HG03442 (cell line): ENCODE measurements around the gene TTLL7.

ENCODE experiments used
- ATAC-seq: cut with Tn5 transposase; IDR thresholded peaks from one replicate; pipeline ENCODE4 v1.9.1; 2021; ENCODE audit warnings: mild to moderate bottlenecking, moderate library complexity; ENCODE audit not compliant: unreplicated experiment

TTLL7 gene

DNA sequence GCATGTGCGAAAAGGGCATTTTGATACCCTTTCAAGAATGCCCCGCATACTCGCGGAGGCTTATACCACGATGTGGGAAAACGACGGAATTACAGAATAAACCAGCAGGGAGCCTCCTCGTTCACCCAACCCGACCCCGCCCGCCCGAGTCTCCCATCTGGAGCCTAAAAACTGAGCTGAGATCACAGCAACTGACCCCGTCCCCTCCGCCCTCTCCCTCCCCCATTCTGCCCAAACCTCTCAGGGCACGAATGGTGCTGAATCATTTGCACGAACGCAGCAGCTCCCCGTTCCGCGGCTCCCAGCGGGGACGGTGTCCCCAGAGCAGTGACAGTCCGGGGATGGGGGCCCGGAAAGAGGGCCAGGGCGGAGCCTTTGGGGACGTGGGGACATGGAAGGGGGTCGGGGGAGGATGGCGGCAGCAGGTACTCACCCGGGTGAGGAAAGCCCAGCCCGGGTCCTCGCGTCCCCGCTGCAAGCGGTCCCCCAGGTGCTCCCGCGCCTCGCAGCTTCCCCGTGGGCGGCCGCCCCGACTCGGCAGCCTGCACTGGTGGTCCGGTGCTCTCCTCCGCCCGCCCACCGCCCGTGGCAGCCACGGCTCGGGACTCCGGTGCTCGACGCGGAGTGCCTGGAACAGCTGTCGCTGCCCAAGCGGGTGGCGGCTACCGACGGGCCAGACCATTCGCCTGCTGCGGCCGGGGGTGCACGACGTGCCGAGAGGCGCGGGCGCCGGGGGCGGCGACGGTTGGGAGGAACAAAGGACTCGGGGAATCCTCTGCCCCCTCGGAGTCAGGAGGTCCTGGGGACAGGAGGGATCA lies at the start of gene TTLL7:
TTLL7 (minus strand) TSS at position 635 of the 818 bp plus-strand sequence. CDS start 46,921 bp downstream, outside the sequence.
- ATAC-seq: peak; percentile 85

- ATAC-seq: no peak
Measured at GRCh38 chr1:84042461-84042860, 43.5 kb upstream of the TTLL7 start.

GRCh38 chr1:84037758-84038611 lies 39.1 kb upstream of the TTLL7 start:
- no peak for ATAC-seq

DNA sequence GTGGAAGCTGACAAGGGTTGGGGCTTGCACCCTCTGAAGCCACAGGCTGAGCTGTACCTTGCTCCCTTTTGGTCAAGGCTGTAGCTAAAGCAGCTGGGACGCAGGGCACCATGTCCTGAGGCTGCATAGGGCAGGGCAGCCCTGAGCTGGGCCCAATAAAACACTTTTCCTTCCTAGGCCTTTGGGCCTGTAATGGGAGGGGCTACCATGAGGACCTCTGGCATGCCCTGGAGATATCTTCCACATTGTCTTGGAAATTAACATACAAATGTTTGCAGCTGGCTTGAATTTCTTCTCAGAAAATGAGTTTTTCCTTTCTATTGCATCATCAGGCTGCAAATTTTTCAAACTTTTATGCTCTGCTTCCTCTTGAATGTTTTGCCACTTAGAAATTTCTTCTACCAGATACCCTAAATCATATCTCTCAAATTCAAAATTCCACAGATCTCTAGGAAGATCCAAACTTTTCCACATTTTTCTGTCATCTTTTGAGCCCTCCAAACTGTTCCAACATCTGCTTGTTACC lies 32.9 kb upstream of the TTLL7 start:
- no peak for ATAC-seq

GRCh38 chr1:84027368-84027767 lies 28.4 kb upstream of the TTLL7 start:
- ATAC-seq: no peak

DNA sequence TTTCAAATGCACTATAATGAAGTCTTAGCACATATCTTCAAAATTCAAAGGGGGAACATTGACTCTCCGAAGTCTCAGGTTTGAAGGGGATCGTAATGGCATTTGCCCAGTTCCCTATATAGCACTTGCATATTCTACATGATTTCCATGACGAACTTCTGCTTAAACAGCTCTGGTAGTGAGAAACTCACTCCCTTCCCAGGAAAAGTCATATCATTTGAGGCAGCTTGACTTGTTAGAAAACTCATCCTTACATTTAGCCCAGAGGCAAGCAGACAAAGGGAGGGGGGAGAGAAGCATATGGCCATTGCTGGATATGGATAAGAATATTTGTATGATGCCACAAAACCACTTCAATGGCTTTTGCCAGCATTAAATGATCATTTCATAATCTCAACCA lies 27.0 kb upstream of the TTLL7 start:
- ATAC-seq: no peak

GRCh38 chr1:84021822-84022221 lies 22.9 kb upstream of the TTLL7 start:
- ATAC-seq: no peak

- no peak for ATAC-seq
Measured at GRCh38 chr1:84020151-84020550, 21.2 kb upstream of the TTLL7 start.

GRCh38 chr1:84019217-84019616 lies 20.3 kb upstream of the TTLL7 start:
- no peak for ATAC-seq

- no peak for ATAC-seq
Measured at GRCh38 chr1:84013708-84014107, 14.8 kb upstream of the TTLL7 start.

- no peak for ATAC-seq
Measured at GRCh38 chr1:84012018-84012417, 13.1 kb upstream of the TTLL7 start.

DNA sequence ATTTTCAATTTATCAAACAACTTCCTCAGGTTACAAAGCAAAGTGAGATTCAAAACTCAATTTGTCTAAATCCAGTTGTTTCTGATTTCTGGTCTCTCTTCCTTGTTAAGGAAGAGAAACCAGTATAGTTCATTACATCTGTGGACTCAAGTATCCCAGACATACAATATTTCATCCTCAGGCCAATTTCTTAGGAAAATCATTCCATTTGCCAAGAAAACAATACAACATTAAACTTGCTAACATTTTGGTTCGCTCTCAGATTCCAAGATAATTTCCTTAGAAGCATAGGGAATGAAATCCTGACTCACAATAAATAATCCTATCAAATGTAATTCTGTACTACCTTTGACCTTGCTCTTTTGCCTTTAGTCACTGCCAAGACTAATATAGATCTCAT lies 11.2 kb upstream of the TTLL7 start:
- no peak for ATAC-seq

GRCh38 chr1:84008631-84009030 lies 9.7 kb upstream of the TTLL7 start:
- ATAC-seq: no peak

DNA sequence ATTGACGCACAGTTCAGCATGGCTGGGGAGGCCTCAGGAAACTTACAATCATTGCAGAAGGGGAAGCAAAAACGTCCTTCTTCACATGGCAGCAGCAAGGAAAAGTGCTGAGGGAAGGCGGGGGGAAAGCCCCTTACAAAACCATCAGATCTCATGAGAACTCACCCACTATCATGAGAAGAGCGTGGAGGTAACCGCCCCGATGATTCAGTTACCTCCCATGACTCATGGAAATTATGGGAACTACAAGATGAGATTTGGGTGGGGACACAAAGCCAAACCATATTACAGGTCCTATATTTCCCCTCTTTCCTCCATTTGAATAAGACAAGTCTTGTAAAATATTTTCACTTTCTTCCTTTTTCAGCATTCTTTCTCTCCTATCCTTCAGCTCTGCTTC lies 7.7 kb upstream of the TTLL7 start:
- no peak for ATAC-seq

- no peak for ATAC-seq
Measured at GRCh38 chr1:84001501-84001900, 2.6 kb upstream of the TTLL7 start.

DNA sequence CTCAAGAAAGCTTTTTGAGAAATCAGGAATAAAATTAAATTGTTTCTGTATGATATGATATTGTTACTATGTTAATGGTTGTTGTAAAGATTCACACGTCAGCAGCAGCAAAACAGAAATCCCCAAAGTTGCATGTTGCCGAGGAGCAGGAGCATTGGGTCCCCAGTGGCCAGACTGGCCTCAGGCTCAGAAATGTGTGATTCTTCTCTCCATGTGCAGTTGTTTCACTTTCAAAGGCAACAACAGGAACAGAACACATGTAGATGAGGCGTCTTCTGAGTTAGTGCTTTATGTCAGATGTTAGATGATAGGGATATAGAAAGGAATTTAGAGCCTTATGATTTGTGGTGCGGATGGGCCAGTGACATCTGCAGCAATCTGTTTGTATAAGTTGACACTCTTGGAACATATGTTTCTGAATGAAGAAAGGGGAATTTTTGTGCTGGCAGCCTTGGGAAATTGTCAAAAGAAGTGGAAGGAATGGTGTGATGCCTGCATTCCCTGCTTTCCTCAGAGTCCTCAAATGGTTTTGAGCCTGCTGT lies 2.1 kb upstream of the TTLL7 start:
- no peak for ATAC-seq

DNA sequence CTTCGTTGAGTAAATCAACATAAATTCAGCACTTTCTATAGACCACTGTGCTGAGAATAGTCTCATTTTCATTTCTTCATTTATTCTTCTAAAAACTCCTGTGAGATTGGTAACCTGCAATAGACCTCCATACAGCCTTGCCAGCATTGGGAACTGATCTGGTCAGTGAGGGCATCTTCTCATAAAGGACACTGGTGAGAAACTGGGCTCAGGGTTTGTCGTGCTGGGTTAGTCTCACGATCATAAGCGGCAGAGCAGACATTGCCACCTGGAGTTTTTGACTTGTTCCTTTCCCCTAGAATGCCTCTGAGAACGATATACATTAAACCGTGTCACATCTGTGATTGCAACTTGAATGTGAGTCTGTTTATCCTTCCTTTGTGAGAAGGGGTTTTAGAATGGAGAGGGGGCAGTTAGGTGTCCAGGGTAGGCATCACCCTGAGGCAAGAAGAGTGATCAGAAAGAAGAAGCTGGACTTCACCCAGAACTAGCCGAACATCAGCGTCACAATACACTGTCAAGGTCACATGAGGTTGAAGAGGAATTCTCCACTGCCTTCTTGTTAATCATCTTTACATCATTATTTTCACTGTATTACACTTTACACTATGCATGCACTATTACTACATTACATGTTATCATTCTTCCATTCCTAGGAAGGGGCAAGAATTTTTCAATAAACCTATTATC lies 1.4 kb upstream of the TTLL7 start:
- no peak for ATAC-seq

GRCh38 chr1:83999316-83999819 lies 436 bp upstream of the TTLL7 start:
- peak; percentile 84 for ATAC-seq

GRCh38 chr1:83998205-83998497 lies 781 bp downstream of the TTLL7 start:
- no peak for ATAC-seq

DNA sequence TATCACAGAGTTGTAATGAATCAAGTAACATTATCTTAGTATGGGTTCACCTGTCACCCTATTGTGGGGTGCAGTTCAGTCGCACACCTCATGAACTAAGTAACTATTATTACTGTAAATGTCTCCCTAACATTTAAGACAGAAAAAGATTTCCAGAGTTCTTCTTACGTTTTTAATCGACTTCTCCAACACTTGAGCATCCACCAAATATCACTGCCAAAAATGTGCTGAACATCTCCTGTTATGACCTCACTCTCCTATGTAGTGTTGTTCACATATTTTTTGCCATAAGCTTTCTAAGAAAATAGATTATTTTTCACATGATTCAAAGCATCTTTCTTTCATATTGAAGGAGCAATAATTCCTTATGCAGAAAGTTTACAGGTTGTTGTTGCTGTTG lies 1.3 kb downstream of the TTLL7 start:
- ATAC-seq: no peak

DNA sequence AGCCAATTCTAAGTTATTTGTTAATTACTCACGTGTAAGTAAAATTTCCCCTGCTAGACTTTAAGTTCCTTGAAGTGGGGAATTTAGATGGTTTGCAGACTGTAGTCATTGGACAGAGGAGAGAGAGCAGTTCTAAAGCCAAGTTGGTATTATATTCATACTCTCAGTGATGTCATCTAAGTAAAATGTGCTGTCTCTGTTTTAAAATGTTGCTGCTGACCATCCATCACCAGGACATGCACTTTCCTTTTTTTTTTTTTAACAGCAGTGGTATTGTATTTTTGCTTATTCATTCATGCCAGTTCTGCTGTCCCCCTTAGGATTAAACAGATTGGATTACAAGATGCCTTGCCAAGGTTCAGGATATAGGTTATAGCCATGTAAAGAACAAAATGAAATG lies 2.3 kb downstream of the TTLL7 start:
- no peak for ATAC-seq
